GM23338 (cell line): Measurements from ENCODE around the gene CDC45. TPM values are rescaled to one million over a fixed set of nuclear protein-coding genes. Genes with fewer than 3 reads are reported as not detected.

ENCODE experiments used
- ATAC-seq: fragments of 200-7000 bp; cut with Tn5 transposase; 3 replicates; pipeline ENCODE4 v1.9.1; 2020
- DNase-seq: peaks from one replicate; pipeline ENCODE4 v3.0.0-alpha.2; 2015; ENCODE audit warnings: low spot score
- H2AFZ ChIP-seq: fragments of 200-600 bp; sonication (generic); 2 replicates; pipeline ENCODE4 v1.8.0; 2016; ENCODE audit warnings: antibody characterized with exemption, mild to moderate bottlenecking, moderate library complexity
- H3F3A ChIP-seq: fragments of 200-600 bp; sonication (generic); replicated peaks from 2 replicates; pipeline ENCODE4 v1.8.0; 2017; ENCODE audit warnings: antibody characterized with exemption, mixed run types, low read depth
- H3K27ac ChIP-seq: fragments of 200-600 bp; sonication (generic); 2 replicates; pipeline ENCODE4 v1.6.1; 2016; ENCODE audit warnings: low read depth
- H3K27me3 ChIP-seq: fragments of 200-600 bp; sonication (generic); 2 replicates; pipeline ENCODE4 v1.8.0; 2016; ENCODE audit warnings: mild to moderate bottlenecking, mixed run types, moderate library complexity; ENCODE audit not compliant: insufficient read depth
- H3K36me3 ChIP-seq: fragments of 200-600 bp; sonication (generic); 2 replicates; pipeline ENCODE4 v1.8.0; 2016; ENCODE audit warnings: mild to moderate bottlenecking; ENCODE audit not compliant: insufficient read depth
- H3K4me1 ChIP-seq: fragments of 200-600 bp; sonication (generic); 2 replicates; pipeline ENCODE4 v1.8.0; 2016; ENCODE audit warnings: mild to moderate bottlenecking, moderate library complexity; ENCODE audit not compliant: insufficient read depth
- H3K4me2 ChIP-seq: fragments of 200-600 bp; sonication (generic); 2 replicates; pipeline ENCODE4 v1.7.1; 2017; ENCODE audit warnings: mixed run types
- H3K4me3 ChIP-seq: fragments of 200-600 bp; sonication (generic); 2 replicates; pipeline ENCODE4 v1.6.1; 2016; ENCODE audit warnings: mixed run types
- H3K79me2 ChIP-seq: fragments of 200-600 bp; sonication (generic); replicated peaks from 2 replicates; pipeline ENCODE4 v1.8.0; 2017; ENCODE audit warnings: mild to moderate bottlenecking; ENCODE audit not compliant: insufficient read depth
- H3K9me2 ChIP-seq: fragments of 200-600 bp; sonication (generic); 2 replicates; pipeline ENCODE4 v1.8.0; 2017; ENCODE audit not compliant: insufficient read depth
- H4K20me1 ChIP-seq: fragments of 200-600 bp; sonication (generic); replicated peaks from 2 replicates; pipeline ENCODE4 v1.8.0; 2017; ENCODE audit warnings: mild to moderate bottlenecking; ENCODE audit not compliant: insufficient read depth
- H3K27ac Mint-ChIP-seq: 2 replicates; pipeline ENCODE4 v1.8.0; 2020; ENCODE audit warnings: inconsistent platforms, mild to moderate bottlenecking, moderate library complexity, mixed read lengths
- H3K27me3 Mint-ChIP-seq: 3 replicates; pipeline ENCODE4 v1.8.0; 2022; ENCODE audit warnings: low read depth, mild to moderate bottlenecking, moderate library complexity, mixed read lengths, inconsistent platforms; ENCODE audit not compliant: insufficient read depth, poor library complexity
- H3K36me3 Mint-ChIP-seq: 3 replicates; pipeline ENCODE4 v1.8.0; 2021; ENCODE audit warnings: low read depth, mild to moderate bottlenecking, inconsistent platforms, moderate library complexity, mixed read lengths
- H3K4me1 Mint-ChIP-seq: 3 replicates; pipeline ENCODE4 v1.8.0; 2020; ENCODE audit warnings: mild to moderate bottlenecking, inconsistent platforms, mixed read lengths
- H3K4me3 Mint-ChIP-seq: 3 replicates; pipeline ENCODE4 v1.8.0; 2021; ENCODE audit warnings: moderate library complexity, mild to moderate bottlenecking, inconsistent platforms, mixed read lengths
- H3K9me3 Mint-ChIP-seq: 3 replicates; pipeline ENCODE4 v1.8.0; 2020; ENCODE audit warnings: moderate library complexity, mild to moderate bottlenecking, inconsistent platforms, mixed read lengths
- CREB1 ChIP-seq: fragments of 250-450 bp; sonication (Bioruptor Pico); IDR thresholded peaks from 2 replicates; pipeline ENCODE4 v1.5.0; 2020; ENCODE audit warnings: low read depth, mild to moderate bottlenecking, moderate library complexity
- EZH2 ChIP-seq: fragments of 200-600 bp; sonication (generic); IDR thresholded peaks from one replicate; pipeline ENCODE4 v1.8.0; 2017; ENCODE audit warnings: antibody characterized with exemption, mild to moderate bottlenecking, low read depth; ENCODE audit not compliant: unreplicated experiment
- EZH2phosphoT487 ChIP-seq: fragments of 200-600 bp; sonication (generic); IDR thresholded peaks from one replicate; pipeline ENCODE4 v1.8.1; 2018; ENCODE audit warnings: antibody characterized with exemption; ENCODE audit not compliant: unreplicated experiment
- JUNB ChIP-seq: IDR thresholded peaks from one replicate; pipeline ENCODE4 v1.6.1; 2016; ENCODE audit warnings: antibody characterized with exemption; ENCODE audit not compliant: unreplicated experiment
- NANOG ChIP-seq: IDR thresholded peaks from 2 replicates; pipeline ENCODE4 v1.6.1; 2016; ENCODE audit warnings: antibody characterized with exemption, borderline replicate concordance
- ZNF114 ChIP-seq: fragments of 250-450 bp; sonication (Bioruptor Pico); IDR thresholded peaks from 2 replicates; pipeline ENCODE4 v1.5.0; 2020; ENCODE audit warnings: mild to moderate bottlenecking, moderate library complexity
- ZNF331 ChIP-seq: fragments of 250-450 bp; sonication (Bioruptor Pico); IDR thresholded peaks from 2 replicates; pipeline ENCODE4 v1.5.0; 2020; ENCODE audit warnings: low read depth, mild to moderate bottlenecking, moderate library complexity
- polyA plus RNA-seq: library from polyadenylated mRNA; unstranded; fragments of >200 nt; fragmentation: Nextera tagmentation; extraction: Ambion mirVana; gene quantifications from 2 replicates; pipeline ENCODE4 v1.2.1, GENCODE V29; 2016
- total RNA-seq: library from RNA; depleted of rRNA; stranded (reverse); fragments of >200 nt; shearing (Covaris generic); gene quantifications from 2 replicates; pipeline ENCODE4 v1.2.3, GENCODE V29; 2014
- TF ChIP-seq, protein P1 (sequence below): IDR thresholded peaks from one replicate; pipeline ENCODE4 v1.6.1; 2018; ENCODE audit warnings: antibody characterized with exemption; ENCODE audit not compliant: unreplicated experiment
- TF ChIP-seq, protein P2 (sequence below): IDR thresholded peaks from 2 replicates; pipeline ENCODE4 v1.6.1; 2016; ENCODE audit warnings: antibody characterized with exemption
- TF ChIP-seq, protein P3 (sequence below): fragments of 250-450 bp; sonication (Bioruptor Pico); IDR thresholded peaks from 2 replicates; pipeline ENCODE4 v1.5.0; 2020; ENCODE audit warnings: mild to moderate bottlenecking, moderate library complexity

Gene CDC45
- total and polyA plus RNA-seq, 2 experiments from 2014 or later, result 29.0 to 30.3 TPM

DNA sequence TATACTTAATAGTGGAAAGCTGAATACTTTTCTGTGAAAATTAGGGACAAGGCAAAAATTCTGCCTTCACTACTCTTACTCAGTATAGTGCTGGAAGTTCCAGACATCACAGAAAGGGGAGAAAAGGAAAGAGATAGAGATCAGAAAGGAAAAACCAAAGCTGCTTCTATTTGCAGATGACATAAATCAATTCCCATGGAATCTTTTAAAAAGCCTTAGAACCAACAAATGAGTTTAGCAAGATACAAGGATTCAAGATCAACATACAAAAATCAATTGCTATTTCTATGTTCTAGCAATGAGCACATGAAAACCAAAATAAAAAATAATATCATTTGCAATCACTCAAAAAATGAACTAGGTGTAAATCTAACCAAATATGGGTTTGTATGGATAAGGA lies 60.7 kb downstream of the CDC45 start (continued):
- TF ChIP-seq EZH2phosphoT487 (no peak), NANOG (no peak)

DNA sequence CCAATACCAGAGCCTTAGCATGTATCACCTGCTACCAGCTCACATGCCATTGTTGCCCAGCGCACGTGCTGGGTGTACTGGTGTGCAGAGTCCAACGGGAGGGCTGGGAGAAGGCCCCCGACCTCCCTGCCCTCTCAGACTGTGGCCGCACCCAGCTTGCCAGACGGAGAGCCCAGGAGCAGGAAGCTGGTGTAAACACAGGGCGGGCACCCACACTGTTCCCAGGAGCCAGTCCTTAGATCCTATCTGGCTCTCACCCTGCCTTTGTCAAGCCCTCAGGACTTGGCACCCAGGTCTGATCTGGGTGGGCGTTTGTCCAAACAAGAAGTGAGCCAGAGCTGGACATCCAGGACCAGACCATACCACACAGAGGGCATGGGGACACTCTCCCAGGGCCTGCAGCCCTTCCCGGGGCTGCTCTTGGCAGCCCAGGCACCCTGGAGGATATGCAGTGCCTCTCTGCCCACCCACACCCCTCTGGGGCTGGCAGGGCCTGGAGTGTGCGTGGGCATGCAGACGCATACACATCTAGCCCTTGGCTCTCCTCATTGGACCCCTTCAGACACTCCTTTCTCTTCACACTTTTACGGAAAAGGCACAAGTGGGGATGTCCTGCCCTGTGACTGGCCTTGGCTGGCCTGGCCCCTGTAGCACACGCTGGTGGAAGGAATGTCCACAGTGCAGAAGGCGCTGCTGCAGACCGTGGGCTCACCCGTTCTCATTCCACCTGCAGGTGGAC lies 64.4 kb downstream of the CDC45 start:
- Histone ChIP-seq H3K4me1 (no peaks in the 10 kb centered on the region), H3K4me2 (no peak overlapping the region), H3F3A (no peaks in the 10 kb centered on the region), H3K27me3 (no peaks in the 10 kb centered on the region), H4K20me1 (no peaks in the 10 kb centered on the region), H3K36me3 (no peaks in the 10 kb centered on the region), H2AFZ (no peak overlapping the region), H3K9me2 (no peaks in the 10 kb centered on the region), H3K27ac (no peak overlapping the region), H3K4me3 (no peak overlapping the region), H3K79me2 (no peaks in the 10 kb centered on the region)
- no peak overlapping the region for H3K27ac Mint-ChIP-seq
- H3K36me3 Mint-ChIP-seq, result no peaks in the 10 kb centered on the region
- no peak for TF ChIP-seq EZH2phosphoT487
- no peak for TF ChIP-seq ZNF114 (CRISPR knock-in tag)
- TF ChIP-seq, protein P1, sequence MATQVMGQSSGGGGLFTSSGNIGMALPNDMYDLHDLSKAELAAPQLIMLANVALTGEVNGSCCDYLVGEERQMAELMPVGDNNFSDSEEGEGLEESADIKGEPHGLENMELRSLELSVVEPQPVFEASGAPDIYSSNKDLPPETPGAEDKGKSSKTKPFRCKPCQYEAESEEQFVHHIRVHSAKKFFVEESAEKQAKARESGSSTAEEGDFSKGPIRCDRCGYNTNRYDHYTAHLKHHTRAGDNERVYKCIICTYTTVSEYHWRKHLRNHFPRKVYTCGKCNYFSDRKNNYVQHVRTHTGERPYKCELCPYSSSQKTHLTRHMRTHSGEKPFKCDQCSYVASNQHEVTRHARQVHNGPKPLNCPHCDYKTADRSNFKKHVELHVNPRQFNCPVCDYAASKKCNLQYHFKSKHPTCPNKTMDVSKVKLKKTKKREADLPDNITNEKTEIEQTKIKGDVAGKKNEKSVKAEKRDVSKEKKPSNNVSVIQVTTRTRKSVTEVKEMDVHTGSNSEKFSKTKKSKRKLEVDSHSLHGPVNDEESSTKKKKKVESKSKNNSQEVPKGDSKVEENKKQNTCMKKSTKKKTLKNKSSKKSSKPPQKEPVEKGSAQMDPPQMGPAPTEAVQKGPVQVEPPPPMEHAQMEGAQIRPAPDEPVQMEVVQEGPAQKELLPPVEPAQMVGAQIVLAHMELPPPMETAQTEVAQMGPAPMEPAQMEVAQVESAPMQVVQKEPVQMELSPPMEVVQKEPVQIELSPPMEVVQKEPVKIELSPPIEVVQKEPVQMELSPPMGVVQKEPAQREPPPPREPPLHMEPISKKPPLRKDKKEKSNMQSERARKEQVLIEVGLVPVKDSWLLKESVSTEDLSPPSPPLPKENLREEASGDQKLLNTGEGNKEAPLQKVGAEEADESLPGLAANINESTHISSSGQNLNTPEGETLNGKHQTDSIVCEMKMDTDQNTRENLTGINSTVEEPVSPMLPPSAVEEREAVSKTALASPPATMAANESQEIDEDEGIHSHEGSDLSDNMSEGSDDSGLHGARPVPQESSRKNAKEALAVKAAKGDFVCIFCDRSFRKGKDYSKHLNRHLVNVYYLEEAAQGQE, result no peak
- TF ChIP-seq, protein P2, sequence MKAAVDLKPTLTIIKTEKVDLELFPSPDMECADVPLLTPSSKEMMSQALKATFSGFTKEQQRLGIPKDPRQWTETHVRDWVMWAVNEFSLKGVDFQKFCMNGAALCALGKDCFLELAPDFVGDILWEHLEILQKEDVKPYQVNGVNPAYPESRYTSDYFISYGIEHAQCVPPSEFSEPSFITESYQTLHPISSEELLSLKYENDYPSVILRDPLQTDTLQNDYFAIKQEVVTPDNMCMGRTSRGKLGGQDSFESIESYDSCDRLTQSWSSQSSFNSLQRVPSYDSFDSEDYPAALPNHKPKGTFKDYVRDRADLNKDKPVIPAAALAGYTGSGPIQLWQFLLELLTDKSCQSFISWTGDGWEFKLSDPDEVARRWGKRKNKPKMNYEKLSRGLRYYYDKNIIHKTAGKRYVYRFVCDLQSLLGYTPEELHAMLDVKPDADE, result no peak
- no peak for TF ChIP-seq CREB1
- TF ChIP-seq JUNB, result no peak
- H3K27me3 Mint-ChIP-seq, result peaks cover 11% of the 10 kb centered on the region
- H3K9me3 Mint-ChIP-seq, result no peaks in the 10 kb centered on the region; the same call in 2 of the 3 replicates
- H3K4me1 Mint-ChIP-seq, result peaks cover 5% of the 10 kb centered on the region; the same call in 2 of the 3 replicates
- no peak for ATAC-seq
- H3K4me3 Mint-ChIP-seq, result no peak overlapping the region
- no peak for DNase-seq

DNA sequence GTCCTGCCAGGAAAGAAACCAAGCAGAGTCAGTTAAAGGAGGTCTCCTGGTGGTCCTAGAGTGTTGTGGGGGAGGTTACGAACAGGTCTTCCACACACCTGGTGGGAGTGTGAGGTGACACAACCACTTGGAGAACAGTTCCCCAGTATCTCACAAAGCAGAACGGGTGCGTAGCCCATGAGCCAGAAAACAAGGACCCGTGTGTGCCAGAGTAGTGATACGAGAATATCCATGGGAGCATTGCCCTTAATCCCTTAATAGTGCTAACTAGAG lies 66.2 kb downstream of the CDC45 start:
- Histone ChIP-seq H3K79me2 (no peaks in the 10 kb centered on the region), H3K9me2 (no peaks in the 10 kb centered on the region), H4K20me1 (no peaks in the 10 kb centered on the region), H3K4me2 (no peak overlapping the region), H2AFZ (peak overlapping the region; percentile 91), H3K27me3 (no peaks in the 10 kb centered on the region), H3K4me1 (no peaks in the 10 kb centered on the region), H3K4me3 (no peak overlapping the region), H3K27ac (no peak overlapping the region), H3F3A (no peaks in the 10 kb centered on the region), H3K36me3 (no peaks in the 10 kb centered on the region)
- no peak for ATAC-seq
- DNase-seq, result no peak
- Mint-ChIP-seq H3K9me3 (no peaks in the 10 kb centered on the region; the same call in 2 of the 3 replicates), H3K36me3 (no peaks in the 10 kb centered on the region), H3K4me3 (no peak overlapping the region), H3K4me1 (peaks cover 5% of the 10 kb centered on the region; the same call in 2 of the 3 replicates), H3K27ac (no peak overlapping the region), H3K27me3 (peaks cover 9% of the 10 kb centered on the region)
- TF ChIP-seq NANOG, result no peak
- TF ChIP-seq EZH2, result no peak
- TF ChIP-seq ZNF331 (CRISPR knock-in tag), result no peak
- TF ChIP-seq, protein P3, sequence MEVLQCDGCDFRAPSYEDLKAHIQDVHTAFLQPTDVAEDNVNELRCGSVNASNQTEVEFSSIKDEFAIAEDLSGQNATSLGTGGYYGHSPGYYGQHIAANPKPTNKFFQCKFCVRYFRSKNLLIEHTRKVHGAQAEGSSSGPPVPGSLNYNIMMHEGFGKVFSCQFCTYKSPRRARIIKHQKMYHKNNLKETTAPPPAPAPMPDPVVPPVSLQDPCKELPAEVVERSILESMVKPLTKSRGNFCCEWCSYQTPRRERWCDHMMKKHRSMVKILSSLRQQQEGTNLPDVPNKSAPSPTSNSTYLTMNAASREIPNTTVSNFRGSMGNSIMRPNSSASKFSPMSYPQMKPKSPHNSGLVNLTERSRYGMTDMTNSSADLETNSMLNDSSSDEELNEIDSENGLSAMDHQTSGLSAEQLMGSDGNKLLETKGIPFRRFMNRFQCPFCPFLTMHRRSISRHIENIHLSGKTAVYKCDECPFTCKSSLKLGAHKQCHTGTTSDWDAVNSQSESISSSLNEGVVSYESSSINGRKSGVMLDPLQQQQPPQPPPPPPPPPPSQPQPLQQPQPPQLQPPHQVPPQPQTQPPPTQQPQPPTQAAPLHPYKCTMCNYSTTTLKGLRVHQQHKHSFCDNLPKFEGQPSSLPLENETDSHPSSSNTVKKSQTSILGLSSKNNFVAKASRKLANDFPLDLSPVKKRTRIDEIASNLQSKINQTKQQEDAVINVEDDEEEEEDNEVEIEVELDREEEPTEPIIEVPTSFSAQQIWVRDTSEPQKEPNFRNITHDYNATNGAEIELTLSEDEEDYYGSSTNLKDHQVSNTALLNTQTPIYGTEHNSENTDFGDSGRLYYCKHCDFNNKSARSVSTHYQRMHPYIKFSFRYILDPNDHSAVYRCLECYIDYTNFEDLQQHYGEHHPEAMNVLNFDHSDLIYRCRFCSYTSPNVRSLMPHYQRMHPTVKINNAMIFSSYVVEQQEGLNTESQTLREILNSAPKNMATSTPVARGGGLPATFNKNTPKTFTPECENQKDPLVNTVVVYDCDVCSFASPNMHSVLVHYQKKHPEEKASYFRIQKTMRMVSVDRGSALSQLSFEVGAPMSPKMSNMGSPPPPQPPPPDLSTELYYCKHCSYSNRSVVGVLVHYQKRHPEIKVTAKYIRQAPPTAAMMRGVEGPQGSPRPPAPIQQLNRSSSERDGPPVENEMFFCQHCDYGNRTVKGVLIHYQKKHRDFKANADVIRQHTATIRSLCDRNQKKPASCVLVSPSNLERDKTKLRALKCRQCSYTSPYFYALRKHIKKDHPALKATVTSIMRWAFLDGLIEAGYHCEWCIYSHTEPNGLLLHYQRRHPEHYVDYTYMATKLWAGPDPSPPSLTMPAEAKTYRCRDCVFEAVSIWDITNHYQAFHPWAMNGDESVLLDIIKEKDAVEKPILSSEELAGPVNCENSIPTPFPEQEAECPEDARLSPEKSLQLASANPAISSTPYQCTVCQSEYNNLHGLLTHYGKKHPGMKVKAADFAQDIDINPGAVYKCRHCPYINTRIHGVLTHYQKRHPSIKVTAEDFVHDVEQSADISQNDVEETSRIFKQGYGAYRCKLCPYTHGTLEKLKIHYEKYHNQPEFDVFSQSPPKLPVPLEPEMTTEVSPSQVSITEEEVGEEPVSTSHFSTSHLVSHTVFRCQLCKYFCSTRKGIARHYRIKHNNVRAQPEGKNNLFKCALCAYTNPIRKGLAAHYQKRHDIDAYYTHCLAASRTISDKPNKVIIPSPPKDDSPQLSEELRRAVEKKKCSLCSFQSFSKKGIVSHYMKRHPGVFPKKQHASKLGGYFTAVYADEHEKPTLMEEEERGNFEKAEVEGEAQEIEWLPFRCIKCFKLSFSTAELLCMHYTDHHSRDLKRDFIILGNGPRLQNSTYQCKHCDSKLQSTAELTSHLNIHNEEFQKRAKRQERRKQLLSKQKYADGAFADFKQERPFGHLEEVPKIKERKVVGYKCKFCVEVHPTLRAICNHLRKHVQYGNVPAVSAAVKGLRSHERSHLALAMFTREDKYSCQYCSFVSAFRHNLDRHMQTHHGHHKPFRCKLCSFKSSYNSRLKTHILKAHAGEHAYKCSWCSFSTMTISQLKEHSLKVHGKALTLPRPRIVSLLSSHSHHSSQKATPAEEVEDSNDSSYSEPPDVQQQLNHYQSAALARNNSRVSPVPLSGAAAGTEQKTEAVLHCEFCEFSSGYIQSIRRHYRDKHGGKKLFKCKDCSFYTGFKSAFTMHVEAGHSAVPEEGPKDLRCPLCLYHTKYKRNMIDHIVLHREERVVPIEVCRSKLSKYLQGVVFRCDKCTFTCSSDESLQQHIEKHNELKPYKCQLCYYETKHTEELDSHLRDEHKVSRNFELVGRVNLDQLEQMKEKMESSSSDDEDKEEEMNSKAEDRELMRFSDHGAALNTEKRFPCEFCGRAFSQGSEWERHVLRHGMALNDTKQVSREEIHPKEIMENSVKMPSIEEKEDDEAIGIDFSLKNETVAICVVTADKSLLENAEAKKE, result no peak
